Spinal cord (tissue), 10 donors: ENCODE results near the gene ZNF628. TPM values are rescaled to one million over a fixed set of nuclear protein-coding genes. Genes with fewer than 3 reads are reported as not detected.

Experiments used
- DNase-seq, 6 donors: peaks; one replicate each; pipeline versions ENCODE4 v3.0.0 to v3.0.0-alpha.2; 2013 to 2015; ENCODE audit warnings: low spot score in 6 of 6, low read depth in 4 of 6
- H3K27ac ChIP-seq: one replicate; pipeline ENCODE4 v1.5.1; 2013; ENCODE audit warnings: low read depth, low read length, control low read depth
- H3K27me3 ChIP-seq: one replicate; pipeline ENCODE4 v1.6.1; 2013; ENCODE audit warnings: low read length; ENCODE audit not compliant: control insufficient read depth, insufficient read depth
- H3K36me3 ChIP-seq: one replicate; pipeline ENCODE4 v1.6.1; 2013; ENCODE audit warnings: low read length; ENCODE audit not compliant: control insufficient read depth, insufficient read depth
- H3K4me1 ChIP-seq: one replicate; pipeline ENCODE4 v1.6.1; 2013; ENCODE audit warnings: low read length; ENCODE audit not compliant: control insufficient read depth, insufficient read depth
- H3K4me3 ChIP-seq: one replicate; pipeline ENCODE4 v1.5.1; 2013; ENCODE audit warnings: low read depth, low read length, control low read depth
- H3K9me3 ChIP-seq: one replicate; pipeline ENCODE4 v1.6.1; 2013; ENCODE audit warnings: low read length; ENCODE audit not compliant: control insufficient read depth, insufficient read depth
- WGBS: methylation state at CpG from one replicate; pipeline ENCODE4 v1.1.5; 2013; ENCODE audit warnings: missing lambda C conversion rate; ENCODE audit not compliant: insufficient coverage; 5-methylcytosine and 5-hydroxymethylcytosine counted together
- polyA plus RNA-seq, 2 donors: library from polyadenylated mRNA; unstranded; fragments of 120-200 nt; gene quantifications; one replicate each; pipeline ENCODE4 v1.2.1, GENCODE V29; 2013; ENCODE audit not compliant: insufficient read length in 2 of 2
- total RNA-seq, 2 donors: library from RNA; depleted of rRNA in 1 of 2; stranded (reverse); fragments of 120-200 nt in 1 of 2; fragments of >200 nt in 1 of 2; gene quantifications; one replicate each; pipeline versions ENCODE4 v1.2.3 to v1.2.4, GENCODE V29; 2013 to 2014
- donor health status: healthy.

ZNF628 gene
- total and polyA plus RNA-seq, 4 donors: 1.5 to 6.6 (median 3.7) TPM

DNA sequence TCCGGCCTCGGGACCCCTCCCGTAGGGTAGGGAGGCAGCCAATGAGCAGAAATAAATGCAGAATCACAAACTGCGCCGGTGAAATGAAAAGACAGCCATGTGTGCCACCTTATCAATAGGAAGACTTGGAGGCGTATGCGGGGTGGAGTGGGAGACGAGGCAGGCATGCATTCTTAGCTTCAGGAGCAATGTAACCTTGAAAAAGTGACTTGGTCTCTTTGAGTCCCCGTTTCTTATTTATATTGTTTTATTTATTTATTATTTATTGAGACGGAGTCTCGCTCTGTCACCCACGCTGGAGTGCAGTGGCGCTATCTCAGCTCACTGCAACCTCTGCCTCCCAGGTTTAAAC lies 27.8 kb downstream of the ZNF628 start:
- Histone ChIP-seq H3K9me3 (no peaks in the 10 kb centered on the region), H3K4me3 (no peak overlapping the region), H3K4me1 (peaks cover 15% of the 10 kb centered on the region), H3K27ac (no peak overlapping the region), H3K27me3 (no peaks in the 10 kb centered on the region), H3K36me3 (peaks cover 8% of the 10 kb centered on the region)
- no peak for DNase-seq
- 28% methylated on average over 11 of the region's 13 CpGs for WGBS

DNA sequence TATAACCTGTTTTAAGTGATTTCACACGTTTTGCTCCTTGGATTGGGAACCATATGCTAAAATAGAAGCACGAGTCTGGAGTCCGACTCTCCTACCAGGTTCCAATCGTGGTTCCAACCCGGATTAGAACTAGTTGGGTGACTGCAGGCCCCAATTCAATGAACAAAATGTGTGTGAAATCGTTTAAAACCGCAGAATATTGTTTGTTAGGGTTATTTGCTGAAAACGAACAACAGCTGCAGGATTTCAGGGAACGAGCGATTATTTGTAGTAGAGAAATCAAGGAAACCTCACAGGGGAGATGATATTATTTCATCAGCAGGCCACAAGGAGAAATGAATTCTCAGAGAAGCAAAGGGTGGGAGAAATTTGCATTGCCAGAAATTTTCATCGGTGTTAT lies 28.6 kb downstream of the ZNF628 start:
- Histone ChIP-seq H3K27me3 (no peaks in the 10 kb centered on the region), H3K4me1 (peaks cover 15% of the 10 kb centered on the region), H3K4me3 (no peak overlapping the region), H3K27ac (no peak overlapping the region), H3K36me3 (peaks cover 6% of the 10 kb centered on the region), H3K9me3 (no peaks in the 10 kb centered on the region)
- WGBS: 89% methylated on average over 10 of the region's 11 CpGs
- no peak for DNase-seq

DNA sequence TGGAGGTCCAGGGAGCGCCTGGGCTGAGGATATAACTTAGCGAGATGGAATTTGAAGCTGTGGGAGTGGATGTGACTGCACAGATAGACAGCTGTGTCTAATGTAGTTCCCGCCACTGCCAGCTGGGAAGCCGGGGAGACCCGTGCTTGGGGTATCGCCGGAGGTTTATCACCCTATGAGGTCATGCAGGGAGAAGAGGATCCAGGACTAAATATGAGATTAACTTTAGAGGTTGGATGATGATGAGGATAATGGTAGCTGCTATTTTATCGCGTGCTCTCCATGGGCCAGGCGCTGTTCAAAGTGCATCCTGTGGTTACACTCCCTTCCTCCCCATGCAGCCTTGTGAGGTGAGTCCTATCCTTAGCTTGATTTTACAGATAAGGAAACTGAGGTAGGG lies 31.7 kb downstream of the ZNF628 start:
- WGBS: 80% methylated on average over 10 of the region's 10 CpGs
- Histone ChIP-seq H3K36me3 (no peaks in the 10 kb centered on the region), H3K27ac (no peak overlapping the region), H3K9me3 (no peaks in the 10 kb centered on the region), H3K27me3 (no peaks in the 10 kb centered on the region), H3K4me1 (peaks cover 14% of the 10 kb centered on the region), H3K4me3 (no peak overlapping the region)
- no peak for DNase-seq

DNA sequence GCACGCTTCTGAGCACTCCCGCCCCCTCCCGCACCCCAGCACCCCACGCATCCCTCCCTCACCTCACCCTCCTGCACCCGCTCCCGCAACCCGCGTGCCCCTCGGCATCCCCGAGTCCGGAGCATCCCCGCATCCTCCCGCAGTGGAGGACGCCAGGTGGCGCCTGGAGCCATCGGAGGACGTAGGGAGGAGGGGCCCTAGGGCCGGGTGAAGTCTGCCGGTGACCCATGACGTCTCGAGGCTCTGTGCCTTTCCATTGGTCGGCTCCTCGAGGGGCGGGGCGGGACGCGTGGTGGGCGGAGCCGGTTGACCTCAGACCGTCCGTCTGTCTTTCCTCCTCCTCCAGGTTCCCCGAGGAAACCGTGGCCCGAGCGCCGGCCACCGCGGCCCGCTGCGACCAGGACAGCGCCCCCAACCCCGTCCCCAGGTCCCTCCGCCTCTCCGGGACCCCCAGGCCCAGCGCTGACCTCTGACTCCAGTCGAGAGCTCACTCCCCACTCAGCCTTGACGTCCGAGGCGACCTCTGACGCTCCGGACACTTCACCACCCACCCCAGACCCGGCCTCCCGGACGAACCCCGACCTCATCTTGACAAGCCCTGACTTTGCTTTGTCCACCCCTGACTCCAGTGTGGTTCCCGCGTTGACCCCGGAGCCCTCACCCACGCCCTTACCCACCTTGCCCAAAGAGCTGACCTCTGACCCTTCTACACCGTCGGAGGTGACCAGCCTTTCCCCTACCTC lies 40.6 kb downstream of the ZNF628 start:
- WGBS: 11% methylated on average over 61 of the region's 61 CpGs

DNA sequence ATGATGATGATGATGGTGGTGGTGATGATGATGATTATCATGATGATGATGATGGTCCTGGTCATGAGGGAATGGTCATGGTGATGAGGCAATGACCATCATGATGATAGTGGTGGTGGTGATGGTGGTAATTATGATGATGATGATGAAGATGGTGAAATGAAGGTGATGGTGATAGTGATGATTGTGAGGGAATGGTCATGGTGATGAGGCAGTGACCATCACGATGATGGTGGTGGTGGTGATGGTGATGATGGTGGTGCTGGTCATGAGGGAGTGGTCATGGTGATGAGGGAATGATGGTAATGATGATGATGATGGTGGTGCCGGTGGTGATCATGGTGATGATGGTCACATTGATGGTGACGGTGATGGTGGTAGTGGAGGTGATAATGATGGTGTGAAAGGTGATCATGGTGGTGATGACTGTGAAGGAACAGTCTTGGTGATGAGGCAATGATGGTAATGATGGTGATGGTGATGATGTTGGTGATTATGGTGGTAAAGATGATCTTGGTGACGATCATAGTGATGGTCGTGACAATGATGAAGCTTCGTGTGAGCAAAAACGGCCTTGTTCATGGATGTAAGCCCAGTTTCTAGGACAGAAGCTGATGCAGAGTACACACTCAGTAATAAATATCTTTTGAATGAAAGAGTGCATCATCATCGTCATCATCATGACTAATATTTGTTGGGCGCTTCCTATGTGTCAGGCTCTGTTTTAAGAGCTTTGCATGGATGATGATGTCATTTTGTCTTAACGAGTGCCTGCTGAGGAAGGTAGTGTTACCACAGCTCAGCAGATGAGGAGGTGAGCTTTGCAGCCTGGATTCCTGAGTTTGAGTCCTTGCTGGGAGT lies 43.3 kb downstream of the ZNF628 start:
- 95% methylated on average over 8 of the region's 10 CpGs for WGBS
- no peaks in the 10 kb centered on the region for H3K36me3 ChIP-seq
- H3K4me3 ChIP-seq: no peak overlapping the region
- H3K9me3 ChIP-seq: no peaks in the 10 kb centered on the region
- no peaks in the 10 kb centered on the region for H3K27me3 ChIP-seq
- DNase-seq: no peak
- no peak overlapping the region for H3K27ac ChIP-seq
- H3K4me1 ChIP-seq: peaks cover 9% of the 10 kb centered on the region

More for the DNA sequence above, 40.6 kb downstream of the ZNF628 start:
- peak; percentile 73 to 97 (median 84) for DNase-seq
- H3K27ac ChIP-seq: peak overlapping the region; percentile 69
- peak overlapping the region; percentile 37 for H3K4me3 ChIP-seq
- H3K36me3 ChIP-seq: no peaks in the 10 kb centered on the region
- H3K27me3 ChIP-seq: no peaks in the 10 kb centered on the region
- no peaks in the 10 kb centered on the region for H3K9me3 ChIP-seq
- peaks cover 9% of the 10 kb centered on the region for H3K4me1 ChIP-seq

DNA sequence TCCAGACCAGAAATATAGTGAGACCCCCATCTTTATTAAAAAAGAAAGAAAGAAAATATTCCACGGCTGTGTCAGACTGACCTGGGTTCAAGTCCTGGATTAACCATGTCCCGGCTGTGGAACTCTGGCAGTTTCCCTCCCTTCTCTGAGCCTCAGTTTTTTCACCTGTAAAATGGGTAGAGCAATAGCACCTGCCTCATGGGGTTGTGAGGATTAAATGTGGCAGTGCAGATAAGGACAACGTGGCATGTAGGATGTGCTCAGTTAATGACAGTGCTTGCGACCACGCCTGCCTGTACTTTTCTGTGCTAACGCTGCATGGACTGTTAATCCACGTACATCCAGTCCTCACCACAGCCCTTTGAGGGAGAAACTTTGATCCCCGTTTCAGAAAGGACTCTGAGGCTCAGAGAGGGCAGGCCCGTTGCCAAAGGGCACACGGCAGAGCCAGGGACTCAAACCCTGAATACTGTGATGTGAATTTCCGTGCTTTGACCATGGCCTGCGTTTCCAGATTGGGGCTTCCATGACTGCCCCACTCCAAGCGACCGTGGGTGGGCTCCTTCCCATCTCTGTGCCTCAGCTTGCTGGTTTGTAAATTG lies 44.4 kb downstream of the ZNF628 start:
- Histone ChIP-seq H3K27me3 (no peaks in the 10 kb centered on the region), H3K4me3 (no peak overlapping the region), H3K9me3 (no peaks in the 10 kb centered on the region), H3K4me1 (peaks cover 9% of the 10 kb centered on the region), H3K27ac (no peak overlapping the region), H3K36me3 (no peaks in the 10 kb centered on the region)
- 84% methylated on average over 13 of the region's 14 CpGs for WGBS
- no peak for DNase-seq

DNA sequence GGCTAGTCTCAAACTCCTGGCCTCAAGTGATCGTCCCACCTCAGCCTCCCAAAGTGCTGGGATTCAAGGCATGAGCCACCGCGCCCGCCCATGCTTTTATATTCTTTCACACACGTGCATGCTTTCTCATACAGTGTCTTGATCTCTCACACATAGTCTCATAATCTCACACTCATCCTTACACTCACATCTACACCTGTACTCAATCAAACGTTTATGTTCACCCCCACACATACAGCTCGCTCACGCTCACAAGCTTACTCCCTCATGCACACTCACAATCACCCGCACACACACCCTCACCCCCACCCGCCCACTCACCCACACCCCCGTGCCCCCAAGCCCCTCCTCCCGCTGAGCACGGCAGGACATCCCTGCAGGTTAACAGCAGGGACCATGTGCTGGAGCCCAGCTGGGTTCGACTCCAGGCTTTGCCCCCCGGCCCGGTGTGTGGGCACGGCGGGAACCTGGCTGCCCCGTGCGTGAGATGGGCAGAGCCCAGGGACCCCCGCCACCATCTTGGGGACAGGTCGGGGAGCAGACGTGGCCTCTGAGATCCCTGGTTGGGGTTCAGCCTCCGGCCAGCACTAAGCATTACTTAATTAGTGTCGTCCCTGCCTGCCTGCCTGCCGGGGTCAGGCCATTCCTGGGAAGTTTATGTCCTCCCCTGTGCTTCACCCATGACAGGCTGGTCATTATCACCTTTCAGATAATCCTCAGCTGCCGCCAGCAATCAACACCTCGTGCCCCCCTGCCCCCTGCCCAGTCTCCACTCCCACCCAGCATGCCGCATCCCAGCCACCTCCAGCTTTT lies 49.1 kb downstream of the ZNF628 start:
- Histone ChIP-seq H3K27me3 (no peaks in the 10 kb centered on the region), H3K27ac (no peak overlapping the region), H3K9me3 (no peaks in the 10 kb centered on the region), H3K36me3 (peaks cover 3% of the 10 kb centered on the region), H3K4me1 (peaks cover 12% of the 10 kb centered on the region), H3K4me3 (no peak overlapping the region)
- WGBS: 49% methylated on average over 26 of the region's 29 CpGs
- DNase-seq: no peak

DNA sequence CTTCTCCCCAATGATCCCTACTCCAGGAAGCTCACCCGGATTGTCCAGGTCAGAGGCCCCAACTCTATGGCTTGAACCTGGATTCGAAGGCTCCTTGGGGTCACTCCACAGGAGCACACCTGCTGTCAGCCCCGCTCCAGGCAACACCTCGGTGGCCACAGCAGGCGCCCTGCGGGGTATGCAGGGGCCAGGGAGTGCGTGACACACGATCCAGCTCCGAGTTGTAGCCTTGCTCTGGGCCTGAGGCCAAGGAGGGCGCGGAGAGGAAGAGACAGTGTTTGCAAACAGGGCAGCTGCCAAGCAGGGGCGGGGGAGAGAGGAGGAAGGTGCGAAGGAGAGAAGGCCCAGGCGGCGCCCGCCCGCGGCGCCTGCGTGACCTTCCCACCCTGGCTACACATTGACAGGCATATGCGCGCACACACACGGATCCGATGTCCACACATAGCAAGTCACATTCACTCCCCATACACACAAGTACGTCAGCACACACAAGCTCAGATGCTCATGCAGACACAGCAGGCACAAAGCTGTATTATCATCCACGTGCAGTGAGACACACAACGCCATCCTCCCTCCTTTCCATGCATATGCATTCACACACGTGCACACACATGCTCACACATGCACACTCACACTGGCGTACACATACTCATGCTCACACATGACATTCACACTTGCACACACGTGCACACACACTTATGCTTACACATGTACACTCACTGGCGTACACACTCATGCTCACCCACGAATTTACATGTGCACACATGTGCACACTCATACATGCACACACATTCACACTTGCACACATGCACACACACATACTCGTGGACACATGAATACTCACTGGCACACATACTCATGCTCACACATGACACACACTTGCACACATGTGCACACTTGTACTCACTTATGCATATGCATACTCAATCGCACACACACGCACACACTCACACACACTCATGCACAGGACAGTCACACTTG lies 50.1 kb downstream of the ZNF628 start:
- Histone ChIP-seq H3K27ac (no peak overlapping the region), H3K36me3 (peaks cover 3% of the 10 kb centered on the region), H3K4me1 (peaks cover 12% of the 10 kb centered on the region), H3K9me3 (no peaks in the 10 kb centered on the region), H3K4me3 (no peak overlapping the region), H3K27me3 (no peaks in the 10 kb centered on the region)
- WGBS: 43% methylated on average over 32 of the region's 35 CpGs
- peak in 2 of 6 donors; percentile 15 to 66 for DNase-seq
